ENCODE measurements around the gene TMC7.

TMC7 gene

DNA sequence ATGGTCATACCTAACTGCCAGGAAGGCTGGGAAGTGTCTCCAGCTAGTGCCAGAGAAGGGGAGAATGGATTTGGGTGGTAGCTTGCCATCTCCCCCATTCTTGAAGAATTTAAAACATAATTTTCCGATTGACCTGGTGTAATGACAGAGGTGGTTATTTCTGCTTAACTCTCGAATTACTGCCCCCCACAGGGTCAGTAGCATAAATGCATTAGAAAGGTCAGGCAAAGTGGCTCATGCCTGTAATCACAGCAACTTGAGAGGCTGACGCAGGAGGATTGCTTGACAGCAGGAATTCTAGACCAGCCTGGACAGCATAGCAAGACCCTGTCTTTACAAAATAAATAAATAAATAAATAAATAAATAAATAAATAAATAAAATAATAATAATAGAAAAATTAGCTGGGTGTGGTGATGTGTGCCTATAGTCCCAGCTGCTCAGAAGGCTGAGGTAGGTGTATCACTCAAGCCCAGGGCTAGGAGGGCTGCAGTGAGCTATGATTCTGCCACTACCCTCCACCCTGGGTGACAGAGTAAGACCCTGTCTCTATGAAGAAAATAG is 27.5 kb downstream of the TMC7 start:
- CTCF ChIA-PET = no interaction called here
- POLR2A ChIA-PET = no interaction called here
- DNase-seq (ENCODE audit: extremely low spot score) = no peak
- no peak for TF ChIP-seq SP1 (IDR thresholded peaks at IDR 0.05)

DNA sequence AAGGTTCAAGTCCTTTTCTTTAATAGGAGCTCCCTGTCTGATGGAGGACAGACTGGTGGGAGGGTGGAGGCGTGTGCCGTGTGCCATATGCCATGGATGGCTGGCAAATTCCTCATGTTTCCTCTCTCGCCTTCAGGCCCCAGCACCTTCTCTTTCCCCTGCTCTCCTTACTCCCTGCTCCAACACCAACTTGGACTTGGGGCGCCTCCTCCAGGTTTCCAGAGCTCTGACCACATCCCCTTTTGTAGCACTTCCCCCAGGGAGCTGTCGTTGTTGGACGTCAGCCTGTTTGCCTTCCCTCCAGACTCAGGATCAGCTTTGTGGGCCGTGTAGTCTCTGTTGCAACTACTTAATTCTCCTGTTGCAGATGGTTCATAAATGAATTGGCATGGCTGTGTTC is 30.7 kb downstream of the TMC7 start:
- CTCF ChIA-PET = no interaction called here
- DNase-seq (ENCODE audit: extremely low spot score) = no peak
- POLR2A ChIA-PET = no interaction called here
- TF ChIP-seq SP1 (IDR thresholded peaks at IDR 0.05) (no peak), ELF4 (IDR thresholded peaks at IDR 0.05) (no peak), L3MBTL2 (conservative IDR thresholded peaks at IDR 0.05) (no peak), NFRKB (IDR thresholded peaks at IDR 0.05) (no peak)

- POLR2A ChIA-PET = no interaction called here
- TF ChIP-seq CTBP1 (IDR thresholded peaks at IDR 0.05; ENCODE audit: borderline replicate concordance) (no peak), ZNF384 (IDR thresholded peaks at IDR 0.05) (no peak), L3MBTL2 (conservative IDR thresholded peaks at IDR 0.05) (no peak), NFRKB (IDR thresholded peaks at IDR 0.05) (no peak), BHLHE40 (IDR thresholded peaks at IDR 0.05; ENCODE audit: borderline replicate concordance) (no peak), FOXM1 (IDR thresholded peaks at IDR 0.05; ENCODE audit: borderline replicate concordance) (no peak), SP1 (IDR thresholded peaks at IDR 0.05) (no peak), HDGF (IDR thresholded peaks at IDR 0.05; ENCODE audit: borderline replicate concordance) (no peak), ARNT (IDR thresholded peaks at IDR 0.05) (no peak), SUZ12 (IDR thresholded peaks at IDR 0.05) (no peak), ELF4 (IDR thresholded peaks at IDR 0.05) (no peak), TARDBP (IDR thresholded peaks at IDR 0.05) (no peak), LEF1 (IDR thresholded peaks at IDR 0.05; ENCODE audit: borderline replicate concordance) (no peak), PKNOX1 (IDR thresholded peaks at IDR 0.05) (no peak), FOXA1 (IDR thresholded peaks at IDR 0.05) (no peak), FOXK2 (IDR thresholded peaks at IDR 0.05) (no peak)
- DNase-seq (ENCODE audit: extremely low spot score) = no peak
- CTCF ChIA-PET = no interaction called here
Observed at GRCh38 chr16:19017179-19017578, 33.4 kb downstream of the TMC7 start.

- CTCF ChIA-PET = no interaction called here
- no peak for DNase-seq (ENCODE audit: extremely low spot score)
- POLR2A ChIA-PET = no interaction called here
- TF ChIP-seq ELF4 (IDR thresholded peaks at IDR 0.05) (no peak), LEF1 (IDR thresholded peaks at IDR 0.05; ENCODE audit: borderline replicate concordance) (no peak), PKNOX1 (IDR thresholded peaks at IDR 0.05) (no peak), SUZ12 (IDR thresholded peaks at IDR 0.05) (no peak), HDGF (IDR thresholded peaks at IDR 0.05; ENCODE audit: borderline replicate concordance) (no peak)
Observed at GRCh38 chr16:19020689-19021088, 37.0 kb downstream of the TMC7 start.

DNA sequence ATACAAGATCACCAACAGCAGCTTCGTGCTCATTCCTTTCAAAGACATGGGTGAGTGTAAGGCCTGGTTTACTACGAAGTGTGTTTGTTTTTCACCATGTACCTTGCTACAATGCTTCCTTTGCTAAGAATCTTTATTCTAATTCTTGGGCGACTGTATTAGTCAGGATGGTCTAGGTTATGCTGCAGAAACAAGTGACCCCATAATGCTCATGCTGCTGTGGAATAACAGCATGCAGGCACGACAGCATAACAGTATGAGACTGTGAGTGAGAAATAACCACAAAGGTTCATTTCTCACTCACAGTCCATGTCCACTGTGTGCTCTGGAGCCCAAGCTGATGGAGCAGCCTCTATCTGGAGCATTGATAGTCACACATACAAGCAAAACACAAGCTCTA is 38.0 kb downstream of the TMC7 start:
- TF ChIP-seq ELF4 (IDR thresholded peaks at IDR 0.05) (no peak), NFRKB (IDR thresholded peaks at IDR 0.05) (no peak), TARDBP (IDR thresholded peaks at IDR 0.05) (no peak), FOXM1 (IDR thresholded peaks at IDR 0.05; ENCODE audit: borderline replicate concordance) (no peak), SP1 (IDR thresholded peaks at IDR 0.05) (no peak), L3MBTL2 (conservative IDR thresholded peaks at IDR 0.05) (no peak), SUZ12 (IDR thresholded peaks at IDR 0.05) (no peak), FOXK2 (IDR thresholded peaks at IDR 0.05) (no peak), LEF1 (IDR thresholded peaks at IDR 0.05; ENCODE audit: borderline replicate concordance) (no peak), ZNF384 (IDR thresholded peaks at IDR 0.05) (no peak)
- CTCF ChIA-PET = no interaction called here
- no peak for DNase-seq (ENCODE audit: extremely low spot score)
- POLR2A ChIA-PET = no interaction called here

GRCh38 chr16:19027416-19027815 is 43.7 kb downstream of the TMC7 start:
- DNase-seq (ENCODE audit: extremely low spot score) = no peak
- TF ChIP-seq BHLHE40 (IDR thresholded peaks at IDR 0.05; ENCODE audit: borderline replicate concordance) (no peak), PKNOX1 (IDR thresholded peaks at IDR 0.05) (no peak), HDGF (IDR thresholded peaks at IDR 0.05; ENCODE audit: borderline replicate concordance) (no peak), FOXM1 (IDR thresholded peaks at IDR 0.05; ENCODE audit: borderline replicate concordance) (no peak), FOXK2 (IDR thresholded peaks at IDR 0.05) (no peak), ZNF384 (IDR thresholded peaks at IDR 0.05) (no peak), ARNT (IDR thresholded peaks at IDR 0.05) (no peak), CTBP1 (IDR thresholded peaks at IDR 0.05; ENCODE audit: borderline replicate concordance) (no peak), ELF4 (IDR thresholded peaks at IDR 0.05) (no peak), LEF1 (IDR thresholded peaks at IDR 0.05; ENCODE audit: borderline replicate concordance) (no peak), NFRKB (IDR thresholded peaks at IDR 0.05) (no peak), TARDBP (IDR thresholded peaks at IDR 0.05) (no peak), SP1 (IDR thresholded peaks at IDR 0.05) (no peak), FOXA1 (IDR thresholded peaks at IDR 0.05) (no peak), L3MBTL2 (conservative IDR thresholded peaks at IDR 0.05) (no peak), SUZ12 (IDR thresholded peaks at IDR 0.05) (no peak)
- POLR2A ChIA-PET = no interaction called here
- CTCF ChIA-PET = no interaction called here

DNA sequence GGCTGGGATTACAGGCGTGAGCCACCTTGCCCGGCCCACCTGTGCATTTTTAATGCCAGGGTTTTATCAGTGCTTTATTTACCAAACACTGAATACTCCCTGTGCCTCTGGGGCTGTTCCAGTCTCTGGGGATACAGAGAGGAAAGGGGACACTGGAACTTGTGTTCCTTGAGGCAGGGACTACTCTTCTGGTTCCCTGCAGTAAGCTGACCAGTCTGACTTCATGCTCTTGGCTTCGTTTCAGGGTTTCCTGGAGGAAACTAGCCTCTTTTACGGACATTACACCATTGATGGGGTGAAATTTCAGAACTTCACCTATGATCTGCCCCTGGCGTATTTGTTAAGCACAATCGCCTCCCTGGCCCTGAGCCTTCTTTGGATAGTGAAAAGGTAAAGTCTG is 46.2 kb downstream of the TMC7 start:
- no peak for DNase-seq (ENCODE audit: extremely low spot score)
- TF ChIP-seq L3MBTL2 (conservative IDR thresholded peaks at IDR 0.05) = no peak
- CTCF ChIA-PET = no interaction called here
- POLR2A ChIA-PET = no interaction called here
